HTR-8/SVneo (cell line): ENCODE data around the gene PRPF38A.
"Not testable (repeated sequence)": the region's sequence is repeated elsewhere in the genome, so short reads cannot be mapped to it uniquely, and the experiment has no call there.

Experiments
- DNase-seq: peaks from one replicate; pipeline ENCODE4 v3.0.0; 2011; ENCODE audit warnings: low spot score, mixed read lengths; ENCODE audit not compliant: insufficient read length
- FAIRE-seq: peaks from 2 replicates; lab custom pipeline; 2011; peaks lifted over from hg19 to GRCh38; lab: Jason Lieb, UNC

PRPF38A gene

GRCh38 chr1:52404116-52404974, at the start of gene PRPF38A, which contains the start of gene ORC1:
TSS of gene PRPF38A (plus strand) at chr1:52404602. CDS start at chr1:52404750, 148 bp downstream.
TSS of gene ORC1 (minus strand) at chr1:52404423. CDS start at chr1:52402223, 2,200 bp downstream.
- FAIRE-seq = peak; percentile 90
- peak; percentile 89 for DNase-seq

- FAIRE-seq = no peak
- DNase-seq = no peak
These were observed 49.0 kb upstream of the PRPF38A start for GRCh38 chr1:52355436-52355835.

- no peak for FAIRE-seq
- no peak for DNase-seq
These were observed 48.4 kb upstream of the PRPF38A start for GRCh38 chr1:52355847-52356505.

- FAIRE-seq (no peak), DNase-seq (no peak)
These were observed 47.5 kb upstream of the PRPF38A start for GRCh38 chr1:52356818-52357355.

GRCh38 chr1:52357397-52357796, 47.0 kb upstream of the PRPF38A start:
- no peak for FAIRE-seq
- no peak for DNase-seq

GRCh38 chr1:52358851-52359497, 45.4 kb upstream of the PRPF38A start:
- DNase-seq (no peak), FAIRE-seq (no peak)

GRCh38 chr1:52359676-52360594, 44.5 kb upstream of the PRPF38A start:
- FAIRE-seq = no peak
- DNase-seq = no peak

- DNase-seq = no peak
- FAIRE-seq = no peak
These were observed 43.8 kb upstream of the PRPF38A start for GRCh38 chr1:52360595-52360968.

GRCh38 chr1:52364235-52364839, 40.1 kb upstream of the PRPF38A start:
- no peak for DNase-seq
- FAIRE-seq = no peak

- DNase-seq (peak; percentile 72), FAIRE-seq (peak; percentile 44)
These were observed 39.2 kb upstream of the PRPF38A start for GRCh38 chr1:52365071-52365745.

GRCh38 chr1:52365746-52366516, 38.5 kb upstream of the PRPF38A start, which contains the start of gene CC2D1B:
TSS of gene CC2D1B (minus strand) at chr1:52366205. CDS start at chr1:52364620, 1,585 bp downstream.
- peak; percentile 95 for FAIRE-seq
- peak; percentile 97 for DNase-seq

GRCh38 chr1:52366517-52366827, 37.9 kb upstream of the PRPF38A start:
- FAIRE-seq (no peak), DNase-seq (no peak)

GRCh38 chr1:52367272-52367671, 37.1 kb upstream of the PRPF38A start:
- no peak for DNase-seq

GRCh38 chr1:52368383-52369172, 35.8 kb upstream of the PRPF38A start:
- FAIRE-seq = peak; percentile 36
- DNase-seq = peak; percentile 48

More at GRCh38 chr1:52367272-52367671, 37.1 kb upstream of the PRPF38A start:
- FAIRE-seq = no peak

GRCh38 chr1:52369851-52370250, 34.6 kb upstream of the PRPF38A start:
- not testable (repeated sequence) for FAIRE-seq, DNase-seq

- no peak for DNase-seq
- no peak for FAIRE-seq
These were observed 19.0 kb upstream of the PRPF38A start for GRCh38 chr1:52385376-52385775.

GRCh38 chr1:52386458-52386857, 17.9 kb upstream of the PRPF38A start:
- FAIRE-seq (no peak), DNase-seq (no peak)
